GM19023 (cell line): ENCODE results near the gene TFDP1.
"Not testable (repeated sequence)": the region's sequence is repeated elsewhere in the genome, so short reads cannot be mapped to it uniquely, and the experiment has no call there.

Experiments used
- ATAC-seq: cut with Tn5 transposase; IDR thresholded peaks from one replicate; pipeline ENCODE4 v1.9.1; 2021; ENCODE audit warnings: mild to moderate bottlenecking, moderate library complexity; ENCODE audit not compliant: unreplicated experiment

TFDP1 gene

DNA sequence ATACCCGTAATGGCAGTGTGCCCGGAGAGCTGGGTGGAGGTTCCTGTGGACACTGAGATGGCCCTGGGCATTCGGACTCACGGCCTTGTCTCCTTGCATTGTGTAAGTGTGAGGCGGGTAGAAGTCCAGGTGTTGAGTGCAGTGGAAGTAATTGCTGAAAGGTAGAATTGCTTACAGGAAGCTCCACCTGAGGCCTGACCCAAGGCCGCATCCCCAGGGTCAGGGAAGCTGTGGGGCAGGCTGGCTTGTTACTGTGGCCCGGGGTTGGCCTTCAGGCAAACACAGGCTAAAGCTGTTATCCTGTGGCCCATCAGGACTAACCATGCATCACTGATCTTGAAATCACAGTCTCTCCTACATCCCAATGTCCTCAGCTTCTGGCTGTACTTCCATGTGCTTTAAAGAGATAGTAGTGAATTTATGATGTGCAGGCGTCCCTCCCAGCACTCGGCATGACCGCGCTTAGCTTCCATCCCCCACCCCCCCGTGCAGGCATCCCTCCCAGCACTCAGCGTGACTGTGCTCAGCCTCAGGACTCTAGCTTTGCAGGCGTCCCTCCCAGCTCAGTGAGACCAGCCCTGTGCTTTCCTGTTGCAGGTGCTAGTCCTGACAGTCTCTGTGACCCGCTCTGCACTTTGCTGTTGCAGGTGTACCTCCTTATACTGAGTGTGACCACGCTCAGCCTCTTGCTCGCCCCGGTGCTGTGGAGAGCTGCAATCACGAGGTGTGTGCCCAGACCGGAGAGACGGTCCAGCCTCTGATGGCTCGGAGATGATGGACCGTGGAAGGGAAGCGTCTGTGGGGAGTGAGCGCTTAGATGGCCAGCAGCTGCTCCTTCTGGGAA lies 35.6 kb upstream of the TFDP1 start:
- ATAC-seq: no peak

DNA sequence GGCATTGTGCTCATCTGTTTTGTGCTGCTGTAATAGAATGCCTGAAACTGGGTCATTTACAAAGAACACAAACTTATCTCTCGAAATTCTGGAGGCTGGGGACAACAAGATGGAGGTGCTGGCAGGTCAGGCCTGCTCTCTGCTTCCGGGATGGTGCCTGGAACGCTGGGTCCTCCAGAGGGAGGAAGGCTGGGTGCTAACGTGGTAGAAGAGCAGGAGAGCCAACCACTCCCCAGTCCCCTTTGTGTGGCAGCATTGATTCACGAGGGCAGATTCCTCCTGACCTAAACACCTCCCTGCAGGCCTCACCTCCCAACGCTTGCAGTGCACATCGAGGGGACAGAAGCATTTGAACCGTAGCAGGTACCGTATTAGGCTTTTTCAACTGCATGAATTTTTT lies 34.1 kb upstream of the TFDP1 start:
- no peak for ATAC-seq

DNA sequence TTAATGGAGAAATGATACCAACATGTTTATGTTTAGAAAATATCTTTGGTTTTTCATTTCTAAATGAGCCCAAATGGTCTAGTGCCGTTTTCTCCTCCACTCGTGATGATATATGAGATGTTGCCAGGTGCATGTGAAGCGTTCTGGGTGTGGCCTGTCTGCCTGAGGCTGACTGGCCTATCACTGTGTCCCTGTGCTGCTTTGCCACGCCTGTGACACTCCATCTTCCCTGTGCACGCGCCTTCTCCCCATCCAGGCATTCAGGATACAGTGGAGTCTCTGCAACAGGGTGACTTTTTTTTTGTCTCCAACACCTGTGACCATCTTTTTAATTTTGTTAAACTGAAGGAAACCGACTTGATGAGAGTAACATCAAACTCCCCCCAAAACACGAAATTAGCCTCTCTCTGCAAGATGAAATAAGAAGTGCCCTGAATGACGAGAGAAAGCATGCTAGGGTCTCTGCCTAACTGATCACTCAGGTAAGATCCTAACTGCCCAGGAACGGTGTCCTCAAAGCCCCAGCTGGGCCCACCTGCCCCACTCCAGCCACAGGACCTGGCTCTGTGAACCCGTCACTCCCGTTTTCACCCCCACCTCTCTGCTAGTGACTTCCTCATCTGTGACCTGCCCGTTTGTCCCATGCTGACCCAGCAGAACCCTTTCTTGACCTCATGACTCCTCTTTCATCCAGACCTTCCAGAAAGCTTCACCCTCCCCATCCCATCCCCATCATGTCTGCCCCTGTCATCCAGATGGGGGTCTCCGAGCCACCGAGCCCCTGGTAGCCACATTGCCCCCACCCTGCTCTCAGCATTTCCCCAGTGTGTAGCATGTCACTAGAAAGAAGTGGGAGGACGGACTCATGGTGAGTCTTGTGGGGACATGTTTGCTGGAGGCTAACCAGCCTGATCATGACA lies 33.2 kb upstream of the TFDP1 start:
- no peak for ATAC-seq

DNA sequence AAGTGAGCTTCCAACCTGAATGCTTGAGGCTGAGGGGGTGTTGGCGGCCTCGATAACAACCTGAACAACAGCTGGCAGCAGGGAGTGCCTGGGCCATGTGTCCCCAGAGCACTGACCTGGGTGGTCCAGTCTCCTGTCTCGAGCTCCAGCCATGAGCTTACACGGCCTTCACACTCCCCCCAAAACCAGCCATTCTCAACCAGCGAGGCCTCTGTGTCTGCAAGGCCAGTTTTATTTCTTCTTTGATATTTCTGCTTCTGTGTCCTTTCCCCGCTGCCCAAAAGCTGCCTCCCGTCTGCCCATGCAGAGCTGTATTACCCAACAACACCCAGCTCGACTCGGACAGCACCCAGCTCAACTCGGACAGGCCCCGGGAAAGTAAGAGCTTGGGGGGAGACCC lies 32.5 kb upstream of the TFDP1 start:
- ATAC-seq: no peak

DNA sequence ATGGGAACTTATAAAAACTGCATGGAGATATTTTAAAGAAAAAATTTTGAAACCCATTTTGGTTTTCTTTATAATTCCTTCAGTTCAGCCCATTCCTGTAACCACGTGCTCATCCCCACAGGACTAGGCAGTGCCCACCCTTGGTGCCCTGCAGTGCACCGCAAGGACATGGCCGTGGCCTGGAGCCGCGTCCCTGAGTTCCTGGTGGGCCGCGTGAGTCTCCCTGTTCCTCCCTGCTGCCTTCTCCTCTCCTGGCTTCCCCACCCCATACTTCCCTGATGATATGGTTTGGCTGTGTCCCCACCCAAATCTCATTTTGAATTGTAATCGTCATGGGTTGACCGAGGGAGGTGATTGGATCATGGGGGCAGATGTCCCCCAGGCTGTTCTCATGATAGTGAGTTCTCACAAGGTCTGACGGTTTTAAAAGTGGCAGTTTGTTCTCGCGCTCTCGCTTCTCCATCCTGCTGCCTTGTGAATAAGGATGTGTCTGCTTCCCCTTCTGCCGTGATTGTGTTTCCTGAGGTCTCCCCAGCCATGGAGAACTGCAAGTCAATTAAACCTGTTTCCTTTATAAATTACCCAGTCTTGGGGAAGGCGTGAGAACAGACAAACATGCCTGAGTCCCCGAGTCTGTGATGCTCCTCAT lies 31.6 kb upstream of the TFDP1 start:
- ATAC-seq: no peak

DNA sequence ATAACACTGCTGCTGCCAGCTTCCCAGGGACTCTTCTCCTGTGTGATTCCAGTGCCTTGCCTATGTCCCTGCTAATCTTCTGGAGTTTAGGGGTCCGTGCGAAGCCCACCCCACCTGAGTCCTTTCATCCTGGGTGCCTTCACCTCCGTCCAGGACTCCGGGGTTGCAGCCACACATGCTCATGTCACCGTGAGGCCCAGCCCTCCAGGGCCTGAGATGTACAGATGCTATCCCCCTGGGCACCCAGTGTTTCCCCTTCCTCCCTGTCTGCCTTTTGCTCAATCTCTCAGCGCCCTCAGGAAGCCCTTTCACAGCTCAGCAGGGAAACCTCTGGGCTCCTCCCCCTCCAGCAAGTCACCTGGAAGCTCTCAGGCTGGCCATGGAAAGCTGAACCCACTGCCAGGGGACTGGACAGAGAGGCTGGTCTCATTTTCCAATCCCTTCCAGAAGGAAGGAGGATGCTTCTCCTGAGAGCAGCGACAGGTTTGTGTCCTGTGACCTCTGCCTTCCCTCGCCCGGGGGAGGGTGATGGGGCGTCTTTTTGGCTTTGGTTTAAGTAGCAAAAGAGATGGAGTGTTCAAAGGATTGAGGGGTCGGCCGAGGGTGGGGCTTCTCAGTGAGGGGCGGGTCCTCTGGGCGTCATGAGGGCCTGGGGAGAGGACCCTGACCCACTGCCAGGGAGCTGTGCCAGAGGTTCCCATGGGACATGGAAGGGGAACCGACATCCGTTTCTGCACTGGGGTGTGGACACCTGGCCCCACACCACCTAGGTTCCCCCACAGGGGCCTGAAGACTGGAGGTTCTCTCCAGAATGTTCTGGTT lies 30.8 kb upstream of the TFDP1 start:
- ATAC-seq: no peak

DNA sequence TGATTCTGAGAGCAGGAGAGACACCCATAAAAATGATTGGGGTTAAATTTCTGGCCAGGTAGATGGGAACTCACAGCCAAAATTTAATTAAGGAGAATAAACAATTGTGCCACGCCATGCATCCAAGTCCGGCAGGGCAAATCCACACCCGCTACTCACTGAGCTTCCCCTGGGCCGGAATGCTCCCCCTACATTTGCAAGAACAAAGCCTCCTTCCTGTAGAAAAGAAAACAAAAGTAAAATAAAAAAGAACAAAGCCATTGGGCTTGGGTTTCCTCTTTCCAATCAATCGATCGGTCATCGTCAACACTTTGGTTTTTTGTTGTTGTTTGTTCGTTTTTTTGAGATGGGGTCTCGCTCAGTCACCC lies 30.2 kb upstream of the TFDP1 start:
- ATAC-seq: no peak

DNA sequence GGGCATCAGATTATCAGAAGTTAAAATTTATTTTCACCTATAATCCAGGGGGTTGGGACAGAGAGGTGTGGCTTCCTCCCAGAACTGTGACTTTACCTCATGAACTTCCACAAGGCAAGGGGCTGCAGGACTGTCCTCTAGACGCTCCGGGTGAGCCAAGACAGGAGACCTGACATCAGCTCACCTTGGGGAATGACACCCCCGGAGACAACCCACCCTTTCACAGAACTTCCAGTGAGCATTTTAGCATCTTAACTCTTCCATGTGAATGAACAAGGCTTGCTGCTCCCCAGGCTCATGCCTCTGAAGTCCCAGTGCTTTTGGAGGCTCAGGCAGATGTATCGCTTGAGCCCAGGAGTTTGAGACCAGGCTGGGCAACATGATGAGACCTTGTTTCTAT lies 29.4 kb upstream of the TFDP1 start:
- no peak for ATAC-seq

DNA sequence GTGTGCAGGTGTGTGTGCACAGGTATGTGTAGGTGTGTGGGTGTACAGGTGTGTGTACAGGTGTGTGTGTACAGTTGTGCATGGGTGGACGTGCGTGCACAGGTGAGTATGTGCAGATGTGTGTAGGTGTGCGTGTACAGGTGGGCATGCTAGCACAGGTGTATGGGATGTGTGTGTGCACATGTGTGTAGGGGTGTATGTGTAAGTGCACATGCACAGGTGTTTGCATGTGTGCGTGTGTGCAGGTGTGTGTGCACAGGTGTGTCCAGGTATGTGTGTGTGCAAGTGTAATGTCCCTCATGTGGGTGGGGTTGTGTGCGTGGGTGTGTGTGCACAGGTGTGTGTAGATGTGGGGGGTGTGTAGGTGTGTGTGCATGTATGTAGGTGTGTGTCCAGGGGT lies 27.5 kb upstream of the TFDP1 start:
- no peak for ATAC-seq

DNA sequence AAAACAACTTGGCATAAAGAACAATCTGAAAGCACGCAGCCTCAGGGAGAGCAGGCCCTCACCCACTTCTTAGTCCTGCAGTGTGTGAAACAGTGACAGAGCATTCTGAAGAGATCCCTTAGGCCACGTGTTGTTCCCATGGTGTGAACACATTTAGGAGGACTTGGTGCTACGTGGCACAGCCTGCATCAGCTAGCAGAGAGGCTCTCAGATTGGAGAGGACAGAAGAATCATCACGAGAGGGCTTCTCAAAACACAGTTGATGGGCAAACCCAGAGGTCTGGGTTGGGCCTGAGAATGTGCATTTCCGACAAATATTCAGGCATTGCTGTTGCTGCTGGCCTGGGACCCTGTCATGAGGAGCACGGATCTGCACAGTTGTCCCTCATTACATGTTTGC lies 26.1 kb upstream of the TFDP1 start:
- ATAC-seq: no peak

DNA sequence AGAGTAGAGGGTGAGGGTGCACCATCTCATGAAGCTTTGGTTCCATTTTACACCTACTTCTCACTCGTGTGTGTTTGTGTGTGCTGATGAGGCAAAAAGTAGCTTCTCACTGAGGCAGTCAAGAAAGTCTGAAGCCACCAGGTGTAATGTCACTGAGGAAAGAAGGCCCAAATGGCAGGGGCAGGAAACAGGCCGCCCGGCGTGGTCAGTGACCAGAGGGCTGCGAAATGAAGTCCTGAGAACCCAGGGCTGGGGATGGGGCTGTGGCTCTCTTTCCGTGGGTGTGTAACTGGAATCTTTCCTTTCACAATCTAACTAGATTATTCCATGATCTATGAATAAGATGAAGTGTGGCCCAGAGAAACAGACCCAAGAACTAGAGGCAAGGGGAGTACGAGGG lies 25.5 kb upstream of the TFDP1 start:
- no peak for ATAC-seq

DNA sequence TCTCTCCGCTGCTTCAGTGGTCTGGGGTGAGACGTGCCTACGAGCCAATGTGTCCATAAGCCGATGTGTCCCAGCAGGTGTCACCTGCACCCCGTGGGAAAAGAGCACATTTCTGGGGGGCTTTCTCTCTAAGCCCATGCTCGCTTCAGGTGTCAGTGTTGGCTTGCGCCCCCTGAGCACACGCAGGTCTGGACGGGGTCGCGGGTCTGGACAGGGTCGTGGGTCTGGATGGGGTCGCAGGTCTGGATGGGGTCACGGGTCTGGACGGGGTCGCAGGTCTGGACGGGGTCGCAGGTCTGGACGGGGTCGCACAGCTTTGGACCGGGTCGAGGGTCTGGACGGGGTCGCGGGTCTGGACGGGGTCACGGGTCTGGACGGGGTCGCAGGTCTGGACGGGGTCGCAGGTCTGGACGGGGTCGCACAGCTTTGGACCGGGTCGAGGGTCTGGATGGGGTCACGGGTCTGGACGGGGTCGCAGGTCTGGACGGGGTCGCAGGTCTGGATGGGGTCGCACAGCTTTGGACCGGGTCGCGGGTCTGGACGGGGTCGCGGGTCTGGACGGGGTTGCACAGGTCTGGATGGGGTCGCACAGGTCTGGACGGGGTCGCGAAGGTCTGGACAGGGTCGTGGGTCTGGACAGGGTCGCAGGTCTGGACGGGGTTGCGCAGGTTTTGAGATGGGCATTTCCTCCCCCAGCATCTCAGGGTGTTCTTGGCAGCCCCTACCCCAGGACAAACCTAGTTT lies 24.5 kb upstream of the TFDP1 start:
- no peak for ATAC-seq

DNA sequence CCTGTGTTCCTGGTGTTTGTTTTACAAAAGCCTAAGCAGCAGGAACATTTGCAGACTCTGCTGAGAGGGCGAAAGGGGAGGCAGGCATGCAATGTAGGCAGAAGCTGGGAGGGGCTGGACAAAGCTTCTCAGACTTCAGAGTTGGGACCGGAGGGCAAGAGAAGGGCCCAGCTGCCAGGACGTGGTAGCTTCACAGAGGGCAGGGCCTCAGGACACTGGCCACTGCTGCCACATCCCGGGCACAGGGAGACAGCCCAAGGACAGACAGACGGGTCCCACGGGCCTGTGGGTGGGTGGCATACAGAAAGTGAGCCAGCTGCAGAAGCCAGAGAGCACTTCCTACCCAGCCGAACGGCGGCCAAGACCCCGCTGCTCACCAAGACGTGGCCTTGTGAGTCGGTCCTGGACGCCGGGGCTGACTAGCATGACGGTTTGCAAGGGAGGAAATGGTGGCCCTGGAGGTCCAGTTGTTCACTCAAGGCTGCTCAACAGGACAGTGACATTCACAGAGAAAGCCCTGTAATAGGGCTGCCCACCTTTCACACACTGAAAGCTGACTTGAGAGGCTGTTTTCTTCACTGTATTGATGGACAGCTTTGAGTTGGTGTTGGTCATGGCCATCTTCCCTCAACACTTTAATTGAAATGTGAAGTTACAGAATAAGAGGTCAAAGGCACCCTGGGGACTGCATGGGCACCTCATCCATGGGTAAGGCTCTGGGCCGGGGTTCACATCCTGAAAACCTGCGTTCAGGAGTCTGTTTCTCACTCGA lies 23.7 kb upstream of the TFDP1 start:
- no peak for ATAC-seq

DNA sequence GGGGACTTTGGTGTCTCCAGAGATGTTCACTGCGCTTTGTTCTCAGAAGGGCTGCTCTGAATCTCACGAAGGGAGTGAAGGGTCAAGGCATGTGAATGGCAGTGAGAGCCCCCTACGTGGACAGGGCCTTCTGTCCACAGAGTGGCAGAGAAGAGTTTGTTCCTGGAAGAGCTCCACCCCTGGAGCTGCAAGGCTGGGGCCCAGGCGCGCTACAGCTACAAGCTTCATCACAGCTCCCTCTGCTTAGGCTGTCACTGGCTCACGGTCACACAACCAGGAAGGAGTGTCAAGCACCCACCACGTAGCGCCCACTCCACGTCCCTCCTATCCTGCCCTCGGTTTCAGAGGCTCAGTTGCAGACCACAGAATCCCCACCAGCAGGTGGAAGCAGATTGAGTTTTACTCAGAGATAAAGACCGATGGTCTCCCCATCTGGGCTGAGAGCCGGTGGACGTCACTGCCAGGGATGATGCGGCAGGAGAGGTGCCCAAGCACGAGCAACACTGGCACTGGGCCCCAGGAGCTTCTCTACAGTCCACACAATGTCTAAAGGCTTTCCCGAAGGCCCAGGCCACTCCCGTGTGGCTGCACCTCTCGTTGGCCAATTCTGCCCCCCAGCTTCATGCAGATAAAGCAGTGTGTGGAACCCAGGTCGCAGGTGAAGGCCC lies 23.0 kb upstream of the TFDP1 start:
- no peak for ATAC-seq

DNA sequence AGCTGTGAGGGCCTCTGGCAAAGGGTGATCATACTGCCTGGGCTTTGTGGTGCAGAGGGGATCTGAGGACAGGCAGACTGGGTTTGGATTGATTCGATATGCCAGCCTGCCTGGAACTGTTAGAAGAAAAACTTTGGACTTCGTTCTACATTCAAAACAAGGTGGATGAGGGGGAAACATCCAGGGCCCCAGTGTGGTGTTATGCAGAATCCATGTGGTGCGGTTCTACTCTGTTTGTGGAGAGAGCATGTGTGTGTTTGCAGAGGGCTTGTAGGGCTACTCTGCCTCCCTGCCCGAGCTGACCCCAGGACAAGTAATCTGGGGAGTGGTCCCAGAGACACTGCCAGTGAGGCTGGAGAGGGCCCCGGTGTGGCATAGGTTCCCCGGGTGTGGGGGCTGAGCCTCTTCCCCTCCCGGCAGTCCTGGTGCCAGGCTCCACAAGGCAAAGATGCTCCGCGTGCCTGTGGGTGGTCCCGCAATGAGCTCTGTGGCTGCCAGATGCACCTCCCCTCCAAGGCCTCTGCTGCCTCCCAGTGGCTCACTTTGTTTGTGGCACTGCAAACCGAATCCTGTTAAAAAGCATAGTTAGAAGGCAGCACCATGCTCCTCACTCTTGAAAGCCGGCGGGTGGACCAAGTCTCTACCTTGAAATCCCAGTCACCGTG lies 22.3 kb upstream of the TFDP1 start:
- no peak for ATAC-seq

DNA sequence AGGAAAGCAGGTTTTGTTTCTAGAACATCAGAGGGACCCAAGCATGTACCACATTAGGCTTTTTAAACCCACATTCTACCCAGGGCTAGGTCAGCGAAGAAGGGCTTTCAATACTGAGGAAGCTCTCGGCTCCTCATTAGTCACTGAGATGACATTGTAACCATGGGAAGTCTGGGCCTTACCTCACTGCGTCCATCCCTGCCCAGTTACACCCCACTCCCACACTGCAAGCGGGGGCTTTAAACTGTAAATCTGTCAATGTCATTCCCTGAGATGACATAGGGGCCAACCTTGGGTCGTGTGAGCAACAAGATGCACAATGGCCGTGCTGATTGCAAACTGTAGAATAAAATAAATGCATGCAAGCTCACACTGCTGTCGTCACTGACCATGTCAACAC lies 21.7 kb upstream of the TFDP1 start:
- ATAC-seq: no peak

DNA sequence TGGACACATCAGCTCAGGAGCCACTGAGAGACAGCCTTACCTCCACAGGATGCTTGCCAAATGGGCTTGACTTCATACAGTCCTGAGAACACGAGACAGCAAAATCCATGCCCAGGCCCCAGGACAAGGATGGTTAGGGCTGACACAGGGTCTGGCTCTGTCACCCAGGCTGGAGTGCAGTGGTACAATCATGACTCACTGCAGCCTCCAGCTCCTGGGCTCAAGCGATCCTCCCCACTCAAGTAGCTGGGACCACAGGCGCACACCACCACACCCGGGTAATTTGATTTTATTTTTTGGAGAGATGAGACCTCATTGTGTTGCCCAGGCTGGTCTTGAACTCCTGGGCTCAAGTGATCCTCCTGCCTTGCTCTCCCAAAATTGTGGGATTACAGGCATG lies 21.0 kb upstream of the TFDP1 start:
- ATAC-seq: not testable (repeated sequence)

DNA sequence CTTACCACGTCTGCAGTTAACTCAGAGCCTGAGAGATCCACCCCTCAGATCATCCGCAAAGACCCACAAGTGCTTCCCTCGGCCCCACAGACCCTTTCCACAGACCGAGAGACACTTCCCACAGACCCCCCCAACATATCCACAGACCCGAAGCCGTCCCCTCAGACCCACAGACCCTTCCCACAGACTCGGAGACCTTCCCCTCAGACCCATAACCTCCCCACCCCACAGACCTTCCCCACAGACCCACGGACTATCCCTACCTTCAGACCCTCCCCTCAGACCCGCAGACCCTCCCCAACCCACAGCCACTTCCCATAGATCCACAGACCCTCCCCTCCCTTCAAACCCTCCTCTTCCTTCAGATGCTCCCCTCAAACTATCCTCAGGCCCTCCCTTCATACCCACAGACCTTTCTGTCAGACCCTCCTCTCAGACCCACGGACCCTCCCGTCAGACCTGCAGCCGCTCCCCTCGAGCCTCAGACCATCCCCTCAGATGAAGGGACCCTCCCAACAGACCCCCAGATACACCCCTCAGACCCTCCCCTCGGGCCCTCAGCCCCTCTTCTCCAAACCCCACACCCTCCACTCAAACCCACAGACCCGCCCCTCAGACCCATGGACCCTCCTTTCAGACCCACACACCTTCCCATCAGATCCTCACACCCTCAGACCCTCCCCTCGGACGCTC lies 20.1 kb upstream of the TFDP1 start:
- ATAC-seq: no peak
